ENCODE data around the gene ADCY2. TPM values are rescaled to one million over a fixed set of nuclear protein-coding genes. Genes with fewer than 3 reads are reported as not detected.

Gene ADCY2
- total RNA-seq, 4 donors from 2014 or later: 0.34 to 2.7 (median 1.5) TPM

DNA sequence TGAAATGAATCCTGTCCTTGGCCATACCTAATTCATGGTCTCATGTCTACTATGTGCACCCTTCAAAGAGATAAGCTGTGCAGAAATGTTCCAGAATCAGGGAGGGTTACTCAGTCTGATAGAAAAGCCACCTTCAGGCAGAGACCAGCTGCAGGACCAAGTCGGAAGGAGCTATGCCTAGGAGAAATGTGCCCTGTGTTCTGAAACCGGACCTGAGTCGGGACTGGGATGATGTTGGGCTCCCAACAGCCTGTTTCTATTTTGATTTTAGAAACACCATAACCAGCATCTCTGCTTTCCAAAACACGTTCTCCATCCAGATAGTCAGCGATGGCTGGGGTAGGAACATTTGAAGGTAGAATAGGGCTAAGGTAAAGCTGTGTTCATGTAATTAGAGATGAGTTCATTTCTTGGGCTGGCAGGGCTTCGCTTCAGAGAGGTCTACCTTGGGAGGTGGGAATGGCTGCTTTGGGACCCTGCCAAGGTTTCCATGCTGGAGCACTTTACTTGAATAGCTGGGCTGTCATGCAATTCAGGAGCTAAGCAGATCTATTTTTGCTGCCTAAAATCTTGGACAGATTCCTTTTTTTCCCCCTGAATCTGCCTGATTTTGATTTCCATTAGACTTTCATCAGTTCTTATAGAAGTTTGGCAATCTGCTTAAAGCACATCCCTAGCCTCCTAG lies 2.8 kb downstream of the ADCY2 start:
- WGBS, 2 donors: 84 to 92% methylated on average over 6 of the region's 6 CpGs
- no peak overlapping the region for H3K4me3 ChIP-seq (replicated peaks in 1 of 3)
- peaks cover 0 to 13% of the 10 kb centered on the region in 2 donors for H3K4me1 ChIP-seq
- no peaks in the 10 kb centered on the region for H3K9me3 ChIP-seq
- intact Hi-C loops (cut with DNase I): no loop called here
- H3K27ac ChIP-seq: no peak overlapping the region
- DNase-seq: no peak
- no peaks in the 10 kb centered on the region for H3K36me3 ChIP-seq
- no peak for TF ChIP-seq POLR2A (IDR thresholded peaks at IDR 0.05)
- TF ChIP-seq, protein P1, sequence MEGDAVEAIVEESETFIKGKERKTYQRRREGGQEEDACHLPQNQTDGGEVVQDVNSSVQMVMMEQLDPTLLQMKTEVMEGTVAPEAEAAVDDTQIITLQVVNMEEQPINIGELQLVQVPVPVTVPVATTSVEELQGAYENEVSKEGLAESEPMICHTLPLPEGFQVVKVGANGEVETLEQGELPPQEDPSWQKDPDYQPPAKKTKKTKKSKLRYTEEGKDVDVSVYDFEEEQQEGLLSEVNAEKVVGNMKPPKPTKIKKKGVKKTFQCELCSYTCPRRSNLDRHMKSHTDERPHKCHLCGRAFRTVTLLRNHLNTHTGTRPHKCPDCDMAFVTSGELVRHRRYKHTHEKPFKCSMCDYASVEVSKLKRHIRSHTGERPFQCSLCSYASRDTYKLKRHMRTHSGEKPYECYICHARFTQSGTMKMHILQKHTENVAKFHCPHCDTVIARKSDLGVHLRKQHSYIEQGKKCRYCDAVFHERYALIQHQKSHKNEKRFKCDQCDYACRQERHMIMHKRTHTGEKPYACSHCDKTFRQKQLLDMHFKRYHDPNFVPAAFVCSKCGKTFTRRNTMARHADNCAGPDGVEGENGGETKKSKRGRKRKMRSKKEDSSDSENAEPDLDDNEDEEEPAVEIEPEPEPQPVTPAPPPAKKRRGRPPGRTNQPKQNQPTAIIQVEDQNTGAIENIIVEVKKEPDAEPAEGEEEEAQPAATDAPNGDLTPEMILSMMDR (IDR thresholded peaks at IDR 0.05): no peak
- H3K27me3 ChIP-seq: peaks cover 6% of the 10 kb centered on the region

GRCh38 chr5:7405277-7405676 lies 9.3 kb downstream of the ADCY2 start:
- WGBS, 2 donors: 88 to 95% methylated on average over 1 of the region's 1 CpG
- Histone ChIP-seq H3K9me3 (no peaks in the 10 kb centered on the region), H3K36me3 (no peaks in the 10 kb centered on the region), H3K4me3 (replicated peaks in 1 of 3) (no peak overlapping the region), H3K4me1 (no peaks in the 10 kb centered on the region), H3K27me3 (no peaks in the 10 kb centered on the region), H3K27ac (no peak overlapping the region)
- TF ChIP-seq, protein P1 (IDR thresholded peaks at IDR 0.05): no peak
- TF ChIP-seq POLR2A (IDR thresholded peaks at IDR 0.05): no peak
- intact Hi-C loops (cut with DNase I): no loop called here
- DNase-seq: no peak

DNA sequence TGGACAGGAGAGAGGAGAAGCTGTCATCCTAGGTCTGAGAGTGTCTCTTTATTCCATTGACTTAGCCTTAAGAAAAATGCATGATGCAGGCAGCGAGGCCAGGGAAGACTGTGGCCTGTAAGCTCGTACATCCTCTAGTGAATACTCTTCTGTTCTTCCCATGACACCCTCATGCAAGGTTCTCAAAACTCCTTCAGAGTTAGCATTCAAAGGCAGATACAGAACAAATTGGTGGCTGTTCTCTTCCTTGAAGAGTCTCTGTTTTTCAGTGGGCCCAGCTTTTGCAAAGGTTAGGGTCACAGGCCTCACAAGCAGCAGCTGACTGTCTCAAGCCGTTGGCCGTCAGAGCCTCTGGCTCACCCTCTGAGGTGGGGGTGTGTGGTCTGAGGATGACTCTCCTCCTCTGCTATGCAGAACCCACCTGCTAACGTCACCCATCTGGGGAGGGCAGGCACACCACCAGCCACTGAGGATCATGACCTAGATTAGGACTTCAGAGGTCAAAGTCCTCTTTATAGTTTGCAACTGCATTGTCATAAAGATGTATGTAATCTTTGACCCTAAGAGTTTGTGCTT lies 15.1 kb downstream of the ADCY2 start:
- intact Hi-C loops (cut with DNase I): no loop called here
- no peak for TF ChIP-seq POLR2A (IDR thresholded peaks at IDR 0.05)
- TF ChIP-seq, protein P1 (IDR thresholded peaks at IDR 0.05): no peak
- Histone ChIP-seq H3K9me3 (no peaks in the 10 kb centered on the region), H3K36me3 (no peaks in the 10 kb centered on the region), H3K27ac (no peak overlapping the region), H3K27me3 (no peaks in the 10 kb centered on the region), H3K4me3 (replicated peaks in 1 of 3) (no peak overlapping the region), H3K4me1 (no peaks in the 10 kb centered on the region)
- 73 to 75% methylated on average over 3 to 4 of the region's 5 CpGs for WGBS, 2 donors
- no peak for DNase-seq

- no peak for DNase-seq
- Histone ChIP-seq H3K4me1 (no peaks in the 10 kb centered on the region), H3K27me3 (no peaks in the 10 kb centered on the region), H3K4me3 (replicated peaks in 1 of 3) (no peak overlapping the region), H3K36me3 (no peaks in the 10 kb centered on the region), H3K27ac (no peak overlapping the region), H3K9me3 (no peaks in the 10 kb centered on the region)
- intact Hi-C loops (cut with DNase I): no loop called here
- WGBS, 2 donors: 65 to 79% methylated on average over 10 of the region's 10 CpGs
- TF ChIP-seq, protein P1 (IDR thresholded peaks at IDR 0.05): no peak
- no peak for TF ChIP-seq POLR2A (IDR thresholded peaks at IDR 0.05)
Observed at GRCh38 chr5:7412409-7412808, 16.5 kb downstream of the ADCY2 start.

DNA sequence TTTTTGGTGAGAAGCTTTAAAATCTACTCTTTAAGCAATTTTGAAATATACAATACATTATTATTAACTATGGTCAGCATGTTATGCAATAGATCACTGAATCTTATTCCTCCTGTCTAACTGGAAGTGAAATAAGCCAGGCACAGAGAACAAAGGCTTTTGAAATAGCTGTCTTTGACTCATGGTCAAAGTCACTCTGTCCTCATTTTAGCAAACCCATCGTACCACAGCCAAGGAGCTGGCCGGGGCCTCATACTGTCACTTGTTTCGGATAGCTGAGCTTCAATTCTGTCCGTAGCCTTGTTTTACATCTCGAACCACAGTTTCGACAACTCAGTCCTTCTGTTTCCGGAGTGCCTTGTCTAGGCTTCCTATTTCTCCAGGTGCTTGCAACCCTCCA lies 19.2 kb downstream of the ADCY2 start:
- intact Hi-C loops (cut with DNase I): no loop called here
- Histone ChIP-seq H3K36me3 (no peaks in the 10 kb centered on the region), H3K4me3 (replicated peaks in 1 of 3) (no peak overlapping the region), H3K27me3 (no peaks in the 10 kb centered on the region), H3K27ac (no peak overlapping the region), H3K4me1 (no peaks in the 10 kb centered on the region), H3K9me3 (no peaks in the 10 kb centered on the region)
- DNase-seq: no peak
- no peak for TF ChIP-seq POLR2A (IDR thresholded peaks at IDR 0.05)
- TF ChIP-seq, protein P1 (IDR thresholded peaks at IDR 0.05): no peak
- WGBS, 2 donors: 85 to 92% methylated on average over 7 of the region's 7 CpGs
